ENCODE data around the gene AP1AR. TPM values are rescaled to one million over a fixed set of nuclear protein-coding genes. Genes with fewer than 3 reads are reported as not detected.

Gene AP1AR
- total and polyA plus RNA-seq, 2 donors (not counting 3 experiments of a cell fraction or from before 2014, with no cell fraction given), result 6.6 to 18.6 TPM

- intact Hi-C loops (cut with micrococcal nuclease), result loop anchor here (5.0 kb wide), 1 partner anchor 89 kb away; no protein-coding TSS in a partner anchor
- FAIRE-seq (no peak), DNase-seq (ENCODE audit: low read depth, low spot score) (no peak)
- Histone ChIP-seq H3K36me3 (ENCODE audit: control insufficient read depth in 2 of 2, extremely low read depth in 1 of 2, insufficient read depth in 2 of 2, low read length in 2 of 2) (no peaks in the 10 kb centered on the region), H3K4me3 (replicated peaks in 1 of 3; ENCODE audit: insufficient read depth in 1 of 3, low read depth in 1 of 3, low read length in 3 of 3) (no peak overlapping the region), H3K27me3 (ENCODE audit: control insufficient read depth in 2 of 2, insufficient read depth in 2 of 2, low read length in 2 of 2) (no peaks in the 10 kb centered on the region), H3K9me1 (replicated peaks; ENCODE audit: control insufficient read depth, extremely low read depth, insufficient read depth, low read length) (no peaks in the 10 kb centered on the region), H3K4me1 (ENCODE audit: control insufficient read depth, extremely low read depth, insufficient read depth, low read length) (no peaks in the 10 kb centered on the region), H2AFZ (ENCODE audit: low read depth, low read length) (no peak overlapping the region), H4K20me1 (replicated peaks; ENCODE audit: control insufficient read depth, extremely low read depth, insufficient read depth, low read length) (no peaks in the 10 kb centered on the region), H3K4me2 (ENCODE audit: insufficient read depth, low read length) (no peak overlapping the region), H3K79me2 (ENCODE audit: control insufficient read depth, insufficient read depth, low read length) (peaks cover 8% of the 10 kb centered on the region), H3K9me3 (replicated peaks; ENCODE audit: control insufficient read depth, insufficient read depth, low read length) (no peaks in the 10 kb centered on the region), H3K27ac (ENCODE audit: insufficient read depth, low read depth, low read length) (no peak overlapping the region), H3K9ac (replicated peaks; ENCODE audit: extremely low read depth, insufficient read depth, low read length) (no peak overlapping the region)
- dilution Hi-C loops (cut with MboI; ENCODE audit: extremely low pct_ligation_motif_present, low sequenced_read_pairs), result no loop called here
- BruUV-seq (replicated peaks), result no TSS peak
- no peak for TF ChIP-seq POLR2A (IDR thresholded peaks at IDR 0.05; ENCODE audit: low read depth, low read length)
- no peak for TF ChIP-seq FOS (IDR thresholded peaks at IDR 0.05; ENCODE audit: borderline replicate concordance, insufficient read depth, low read length)
- TF ChIP-seq JUN (IDR thresholded peaks at IDR 0.05; ENCODE audit: borderline replicate concordance, insufficient read depth, insufficient read length, low read depth), result no peak
- no peak for TF ChIP-seq EZH2 (IDR thresholded peaks at IDR 0.05; ENCODE audit: borderline replicate concordance, low read depth, low read length, severe bottlenecking)
- no peak for TF ChIP-seq GATA2 (IDR thresholded peaks at IDR 0.05; ENCODE audit: insufficient read depth, insufficient read length, low read depth, low read length)
- no peak for TF ChIP-seq MAX (IDR thresholded peaks at IDR 0.05; ENCODE audit: insufficient read depth, insufficient read length)
- no peak for TF ChIP-seq CTCF (IDR thresholded peaks at IDR 0.05; ENCODE audit: extremely low read depth in 1 of 2, insufficient read depth in 1 of 2, low read depth in 1 of 2, low read length in 2 of 2)
- TF ChIP-seq MYC (IDR thresholded peaks at IDR 0.05; ENCODE audit: low read depth, low read length), result no peak
- TF ChIP-seq POLR2AphosphoS5 (IDR thresholded peaks at IDR 0.05; ENCODE audit: insufficient read depth, low read depth, low read length), result no peak
- POLR2A ChIA-PET, result no interaction called here
- CTCF ChIA-PET, result interaction anchor here (1.1 to 1.2 kb wide), 2 partner anchors 9 to 86 kb away, joined by 3 read pairs; no protein-coding TSS in a partner anchor
Observed at GRCh38 chr4:112185740-112186670, 45.6 kb upstream of the AP1AR start.
